Measurements from ENCODE around the gene PRRC2B.

DNA sequence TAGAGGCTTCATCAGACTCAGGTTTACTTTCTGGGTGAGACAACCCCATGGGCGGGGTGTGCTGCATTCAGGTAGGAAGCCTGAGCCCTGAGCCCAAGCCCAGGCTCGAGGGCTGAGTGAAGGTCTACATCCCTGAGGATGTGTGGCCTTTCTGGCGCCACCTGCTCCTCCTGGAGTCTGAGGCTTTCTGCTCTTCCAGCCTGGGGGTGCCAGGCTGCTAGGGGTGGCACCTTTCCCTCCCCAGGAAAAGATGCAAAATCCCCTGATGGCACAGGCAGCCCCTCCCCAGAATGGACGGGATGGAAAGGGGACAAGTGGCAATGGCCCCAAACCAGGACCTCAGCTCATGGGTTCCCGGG is 44.4 kb upstream of the PRRC2B start:
- TF ChIP-seq, protein P1, sequence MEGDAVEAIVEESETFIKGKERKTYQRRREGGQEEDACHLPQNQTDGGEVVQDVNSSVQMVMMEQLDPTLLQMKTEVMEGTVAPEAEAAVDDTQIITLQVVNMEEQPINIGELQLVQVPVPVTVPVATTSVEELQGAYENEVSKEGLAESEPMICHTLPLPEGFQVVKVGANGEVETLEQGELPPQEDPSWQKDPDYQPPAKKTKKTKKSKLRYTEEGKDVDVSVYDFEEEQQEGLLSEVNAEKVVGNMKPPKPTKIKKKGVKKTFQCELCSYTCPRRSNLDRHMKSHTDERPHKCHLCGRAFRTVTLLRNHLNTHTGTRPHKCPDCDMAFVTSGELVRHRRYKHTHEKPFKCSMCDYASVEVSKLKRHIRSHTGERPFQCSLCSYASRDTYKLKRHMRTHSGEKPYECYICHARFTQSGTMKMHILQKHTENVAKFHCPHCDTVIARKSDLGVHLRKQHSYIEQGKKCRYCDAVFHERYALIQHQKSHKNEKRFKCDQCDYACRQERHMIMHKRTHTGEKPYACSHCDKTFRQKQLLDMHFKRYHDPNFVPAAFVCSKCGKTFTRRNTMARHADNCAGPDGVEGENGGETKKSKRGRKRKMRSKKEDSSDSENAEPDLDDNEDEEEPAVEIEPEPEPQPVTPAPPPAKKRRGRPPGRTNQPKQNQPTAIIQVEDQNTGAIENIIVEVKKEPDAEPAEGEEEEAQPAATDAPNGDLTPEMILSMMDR (IDR thresholded peaks at IDR 0.05), result no peak
- TF ChIP-seq POLR2A (IDR thresholded peaks at IDR 0.05), result no peak

All from transverse colon (tissue), 3 donors.